H1 (cell line): Measurements from ENCODE around the gene UBE2A. TPM values are rescaled to one million over a fixed set of nuclear protein-coding genes. Genes with fewer than 3 reads are reported as not detected.

Source experiments
- CHD1 ChIP-seq: IDR thresholded peaks from 2 replicates; pipeline ENCODE4 v1.6.1; 2012; ENCODE audit warnings: low read depth, low read length, improper control_type of control experiment
- CTBP2 ChIP-seq: IDR thresholded peaks from 2 replicates; pipeline ENCODE4 v1.7.0; 2011; ENCODE audit warnings: borderline replicate concordance, mild to moderate bottlenecking, moderate library complexity, mixed read lengths, low read length; ENCODE audit not compliant: insufficient read depth, insufficient read length
- E2F6 ChIP-seq: IDR thresholded peaks from 2 replicates; pipeline ENCODE4 v1.6.1; 2012; ENCODE audit warnings: inconsistent platforms
- GTF2F1 ChIP-seq: IDR thresholded peaks from 2 replicates; pipeline ENCODE4 v1.6.1; 2012; ENCODE audit warnings: low read depth, low read length, improper control_type of control experiment, borderline replicate concordance
- POLR2A ChIP-seq, 2 experiments: IDR thresholded peaks; 1 replicate in 1 of 2; 2 replicates in 1 of 2; pipeline ENCODE4 v1.6.1; 2011; ENCODE audit warnings: low read depth in 2 of 2, low read length in 2 of 2, mild to moderate bottlenecking in 2 of 2; ENCODE audit errors: control extremely low read depth in 1 of 2
- POU5F1 ChIP-seq: IDR thresholded peaks from 2 replicates; pipeline ENCODE4 v1.6.1; 2011; ENCODE audit warnings: low read depth, mild to moderate bottlenecking, low read length, moderate library complexity
- polyA plus RNA-seq, 7 experiments: library from polyadenylated mRNA; depleted of rRNA in 3 of 7; stranded (reverse) in 5 of 7; unstranded in 2 of 7; fragments of >200 nt in 5 of 7; fragments of 200-250 nt in 2 of 7; gene quantifications; 1 replicate in 5 of 7; 2 replicates in 1 of 7; 4 replicates in 1 of 7; pipeline versions ENCODE4 v1.2.1 to v1.2.3, GENCODE V29; 2011 to 2013; ENCODE audit warnings: missing spikeins in 2 of 7, mixed read lengths in 2 of 7
- total RNA-seq: library from RNA; stranded (reverse); fragmentation: NEBNext Ultra II Directional; extraction: Animal tissue kit (Norgen Biotek cat#: 25700); gene quantifications from 2 replicates; pipeline ENCODE4 v1.2.1, GENCODE V29; 2021

UBE2A gene
- total and polyA plus RNA-seq, 2 of the 8 experiments (the other 6 are each of a cell fraction or from before 2014, with no cell fraction given): 24.8 to 43.9 TPM

- no peak for TF ChIP-seq GTF2F1
- TF ChIP-seq CHD1: no peak
- no peak for TF ChIP-seq POLR2A (IDR thresholded peaks at IDR 0.05; ENCODE audit: control extremely low read depth in 1 of 2, low read depth in 2 of 2, low read length in 2 of 2)
- TF ChIP-seq POU5F1: no peak
- TF ChIP-seq CTBP2: no peak
- TF ChIP-seq E2F6: peak; percentile 26; the same call in 1 of the 2 replicates
- TF ChIP-seq, all 59 proteins: peak for 4
These were observed 446 bp upstream of the UBE2A start (continued) for GRCh38 chrX:119573840-119574393.
